Upper lobe of right lung (tissue), 1 donor: ENCODE data around the gene DZIP3. TPM values are rescaled to one million over a fixed set of nuclear protein-coding genes. Genes with fewer than 3 reads are reported as not detected.

Experiments
- ATAC-seq: fragments of 200-7000 bp; cut with Tn5 transposase; one replicate; pipeline ENCODE4 v1.9.1; 2020; ENCODE audit warnings: mild to moderate bottlenecking, moderate library complexity
- DNase-seq: peaks from one replicate; pipeline ENCODE4 v3.0.0-alpha.2; 2020
- H3K27ac ChIP-seq: fragments of 200-600 bp; one replicate; pipeline ENCODE4 v1.8.0; 2022
- H3K27me3 ChIP-seq: fragments of 200-600 bp; one replicate; pipeline ENCODE4 v1.8.0; 2022; ENCODE audit warnings: mild to moderate bottlenecking
- H3K36me3 ChIP-seq: fragments of 200-600 bp; one replicate; pipeline ENCODE4 v1.8.0; 2022
- H3K4me1 ChIP-seq: fragments of 200-600 bp; one replicate; pipeline ENCODE4 v1.8.0; 2022
- H3K4me3 ChIP-seq: fragments of 200-600 bp; one replicate; pipeline ENCODE4 v1.8.0; 2022; ENCODE audit warnings: mild to moderate bottlenecking
- H3K9me3 ChIP-seq: fragments of 200-600 bp; one replicate; pipeline ENCODE4 v1.8.0; 2022
- intact Hi-C: fragments of 100-400 bp; cut with DNase I; formaldehyde crosslinking; loops from one replicate; pipeline ENCODE4 v1.11.0; 2022
- total RNA-seq: library from RNA; stranded (reverse); fragmentation: NEBNext Ultra II Directional; extraction: Animal tissue kit (Norgen Biotek cat#: 25700); gene quantifications from one replicate; pipeline ENCODE4 v1.2.1, GENCODE V29; 2021
- TF ChIP-seq, protein P1 (sequence below): fragments of 200-600 bp; IDR thresholded peaks from one replicate; pipeline ENCODE4 v1.8.0; 2022; ENCODE audit warnings: antibody characterized with exemption
- donor health status: DM: no; HTN: yes; CAD: no; lungs with severe emphysema.

Gene DZIP3
- total RNA-seq, 1 donor from 2014 or later: 8.9 TPM

DNA sequence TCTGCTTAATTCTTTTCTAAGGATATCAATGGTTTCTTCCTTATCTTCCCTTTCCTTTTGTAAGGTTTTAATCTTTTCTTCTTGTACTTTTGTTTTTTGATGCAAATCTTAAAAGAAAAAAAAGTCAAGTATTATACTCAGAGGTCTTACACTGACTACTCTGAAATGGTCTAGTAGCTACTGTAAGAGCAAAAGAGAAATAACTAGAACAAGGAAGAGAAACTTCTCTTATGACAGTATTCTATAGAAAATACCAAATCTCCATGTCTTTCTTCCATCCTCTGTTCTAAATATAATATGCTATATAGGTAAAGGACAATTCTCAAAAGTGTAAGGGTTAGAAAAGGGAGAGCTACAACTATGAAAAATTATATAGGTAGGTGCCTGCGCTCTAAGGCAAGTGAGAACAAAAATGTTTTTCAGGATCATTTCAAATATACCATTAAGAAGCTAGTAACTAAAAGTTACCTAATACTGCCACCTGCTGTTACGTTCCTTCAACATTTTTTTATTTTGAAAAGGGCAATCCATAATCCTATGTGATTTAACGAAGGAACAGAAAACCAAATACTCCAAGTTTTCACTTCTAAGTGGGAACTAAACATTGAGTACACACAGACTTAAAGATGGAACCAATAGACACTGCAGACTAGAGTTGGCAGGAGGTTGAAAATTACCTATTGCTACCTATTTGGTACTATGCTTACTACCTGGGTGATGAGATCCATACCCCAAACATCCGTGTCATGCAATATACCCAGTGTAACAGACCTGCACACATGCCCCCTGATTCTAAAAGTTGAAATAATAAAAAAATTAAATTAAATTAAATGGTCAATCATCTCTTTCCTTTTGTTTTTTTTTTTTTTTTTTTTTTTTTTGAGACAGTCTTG, 37.0 kb upstream of the DZIP3 start:
- Histone ChIP-seq H3K27me3 (no peaks in the 10 kb centered on the region), H3K4me3 (no peak overlapping the region), H3K9me3 (no peaks in the 10 kb centered on the region), H3K27ac (no peak overlapping the region), H3K36me3 (no peaks in the 10 kb centered on the region), H3K4me1 (no peaks in the 10 kb centered on the region)
- intact Hi-C loops: loop anchor here (5.0 kb wide), 1 partner anchor 60 kb away; no protein-coding TSS in a partner anchor
- DNase-seq (no peak), ATAC-seq (peak; percentile 70)
- TF ChIP-seq, protein P1, sequence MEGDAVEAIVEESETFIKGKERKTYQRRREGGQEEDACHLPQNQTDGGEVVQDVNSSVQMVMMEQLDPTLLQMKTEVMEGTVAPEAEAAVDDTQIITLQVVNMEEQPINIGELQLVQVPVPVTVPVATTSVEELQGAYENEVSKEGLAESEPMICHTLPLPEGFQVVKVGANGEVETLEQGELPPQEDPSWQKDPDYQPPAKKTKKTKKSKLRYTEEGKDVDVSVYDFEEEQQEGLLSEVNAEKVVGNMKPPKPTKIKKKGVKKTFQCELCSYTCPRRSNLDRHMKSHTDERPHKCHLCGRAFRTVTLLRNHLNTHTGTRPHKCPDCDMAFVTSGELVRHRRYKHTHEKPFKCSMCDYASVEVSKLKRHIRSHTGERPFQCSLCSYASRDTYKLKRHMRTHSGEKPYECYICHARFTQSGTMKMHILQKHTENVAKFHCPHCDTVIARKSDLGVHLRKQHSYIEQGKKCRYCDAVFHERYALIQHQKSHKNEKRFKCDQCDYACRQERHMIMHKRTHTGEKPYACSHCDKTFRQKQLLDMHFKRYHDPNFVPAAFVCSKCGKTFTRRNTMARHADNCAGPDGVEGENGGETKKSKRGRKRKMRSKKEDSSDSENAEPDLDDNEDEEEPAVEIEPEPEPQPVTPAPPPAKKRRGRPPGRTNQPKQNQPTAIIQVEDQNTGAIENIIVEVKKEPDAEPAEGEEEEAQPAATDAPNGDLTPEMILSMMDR: peak; percentile 62

DNA sequence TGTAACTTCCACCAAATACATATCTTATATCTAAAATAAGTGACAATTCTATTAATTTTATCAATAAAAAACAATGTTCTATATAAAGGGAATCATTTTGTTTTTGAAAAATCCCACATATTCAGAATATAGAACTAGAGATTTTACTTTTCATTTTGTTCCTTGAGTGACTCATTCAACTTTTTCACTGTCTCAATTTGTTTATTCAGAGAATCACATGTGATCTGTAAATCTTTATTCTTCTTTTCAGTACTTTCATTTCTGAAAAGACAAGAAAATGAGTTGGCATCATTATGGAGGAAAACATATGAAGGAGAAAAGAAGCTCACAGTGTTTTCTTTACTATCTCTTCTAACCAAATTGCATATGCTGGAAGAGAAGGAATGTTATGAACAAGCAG, 35.3 kb upstream of the DZIP3 start:
- H3K27ac ChIP-seq: no peak overlapping the region
- TF ChIP-seq, protein P1: no peak
- no peaks in the 10 kb centered on the region for H3K36me3 ChIP-seq
- DNase-seq: no peak
- no peaks in the 10 kb centered on the region for H3K9me3 ChIP-seq
- ATAC-seq: no peak
- H3K4me1 ChIP-seq: no peaks in the 10 kb centered on the region
- intact Hi-C loops: loop anchor here (5.0 kb wide), 1 partner anchor 62 kb away; no protein-coding TSS in a partner anchor
- no peaks in the 10 kb centered on the region for H3K27me3 ChIP-seq
- H3K4me3 ChIP-seq: no peak overlapping the region

DNA sequence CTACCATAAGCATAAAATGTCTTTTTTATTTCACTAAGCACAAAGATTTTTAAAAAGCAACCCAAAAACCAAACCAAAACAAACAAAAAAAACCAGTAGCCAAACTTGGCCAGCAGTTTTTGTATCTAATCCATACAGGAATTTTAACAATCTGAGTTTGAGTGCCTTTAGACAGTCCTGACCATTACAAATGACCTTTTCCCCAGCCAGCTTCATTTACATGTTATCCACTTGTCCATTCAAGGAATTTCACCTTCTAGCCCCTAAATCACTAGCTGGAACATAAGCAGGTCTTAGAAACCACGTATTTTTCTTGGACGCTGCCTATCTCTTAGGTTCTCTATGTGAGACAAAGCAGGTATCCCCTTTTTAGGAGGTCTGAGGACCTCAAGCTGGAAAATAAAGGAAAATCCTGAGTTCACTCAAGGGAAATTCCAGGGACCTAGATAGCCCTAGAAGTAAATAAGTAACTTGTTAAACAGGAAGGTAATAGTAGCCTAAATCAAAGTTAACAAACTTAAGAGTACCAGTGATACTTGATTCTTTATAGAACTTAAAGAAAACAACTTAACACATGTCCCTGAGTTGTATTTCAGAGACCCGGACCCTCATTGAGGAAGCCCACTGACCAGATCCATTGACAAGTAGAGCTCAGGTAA, 34.5 kb upstream of the DZIP3 start:
- H3K27ac ChIP-seq: no peak overlapping the region
- no peak overlapping the region for H3K4me3 ChIP-seq
- ATAC-seq: peak; percentile 24
- intact Hi-C loops: loop anchor here (5.0 kb wide), 1 partner anchor 63 kb away; no protein-coding TSS in a partner anchor
- DNase-seq: no peak
- no peaks in the 10 kb centered on the region for H3K4me1 ChIP-seq
- H3K27me3 ChIP-seq: no peaks in the 10 kb centered on the region
- no peaks in the 10 kb centered on the region for H3K36me3 ChIP-seq
- no peaks in the 10 kb centered on the region for H3K9me3 ChIP-seq
- TF ChIP-seq, protein P1: no peak

DNA sequence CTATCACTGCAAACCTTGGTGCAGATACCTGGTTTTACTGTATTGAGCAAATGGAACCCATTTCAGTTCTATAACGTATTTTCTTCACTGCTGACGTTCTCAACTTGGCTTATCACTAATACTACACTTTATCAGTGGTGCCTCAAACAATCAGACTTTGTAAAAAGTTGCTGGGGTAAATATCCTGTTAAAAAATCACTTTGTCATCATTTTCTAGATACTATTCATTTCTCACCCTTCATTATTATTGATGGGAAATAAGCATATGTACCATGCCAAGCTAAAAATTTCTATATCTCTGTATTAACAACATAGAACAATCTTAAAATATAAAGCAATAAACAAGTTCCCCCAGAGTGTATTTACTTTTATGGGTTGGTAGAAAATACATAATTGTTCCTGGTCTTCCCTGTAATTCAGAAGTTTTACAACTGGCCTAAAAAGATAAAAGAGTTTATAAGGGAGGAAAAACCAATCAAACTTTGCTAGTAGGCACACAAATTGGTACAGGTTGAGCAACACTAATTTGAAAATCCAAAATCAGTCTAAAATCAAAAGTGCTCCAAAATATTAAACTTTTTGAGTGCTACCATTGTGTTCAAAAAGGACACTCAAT, 33.4 kb upstream of the DZIP3 start:
- no peaks in the 10 kb centered on the region for H3K4me1 ChIP-seq
- no peaks in the 10 kb centered on the region for H3K9me3 ChIP-seq
- no peak overlapping the region for H3K27ac ChIP-seq
- intact Hi-C loops: no loop called here
- no peaks in the 10 kb centered on the region for H3K27me3 ChIP-seq
- H3K36me3 ChIP-seq: no peaks in the 10 kb centered on the region
- DNase-seq: no peak
- TF ChIP-seq, protein P1: no peak
- no peak overlapping the region for H3K4me3 ChIP-seq
- ATAC-seq: no peak

DNA sequence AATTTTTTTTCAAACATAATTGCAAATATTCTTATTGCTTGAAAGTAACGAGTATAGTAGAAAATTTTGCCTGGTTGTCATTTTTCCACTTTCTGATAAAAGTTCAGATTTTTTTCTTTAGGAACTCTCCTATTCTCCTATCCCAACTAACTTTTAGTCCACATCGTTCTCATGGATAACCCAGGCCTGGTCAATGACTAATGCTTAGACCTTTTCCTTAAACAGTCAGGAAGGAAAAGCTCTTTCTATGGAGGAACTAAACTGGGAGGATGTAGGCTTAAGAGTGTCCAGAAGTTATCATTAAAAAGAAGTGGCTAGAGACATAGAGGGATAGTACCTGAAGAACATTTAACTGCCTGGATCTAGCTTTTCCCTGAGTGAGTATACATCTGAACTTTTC, 27.0 kb upstream of the DZIP3 start:
- H3K36me3 ChIP-seq: no peaks in the 10 kb centered on the region
- ATAC-seq (no peak), DNase-seq (no peak)
- no peaks in the 10 kb centered on the region for H3K27me3 ChIP-seq
- TF ChIP-seq, protein P1: no peak
- no peaks in the 10 kb centered on the region for H3K4me1 ChIP-seq
- H3K27ac ChIP-seq: no peak overlapping the region
- H3K4me3 ChIP-seq: no peak overlapping the region
- no peaks in the 10 kb centered on the region for H3K9me3 ChIP-seq
- intact Hi-C loops: no loop called here
